8988T (cell line): ENCODE measurements around the gene S1PR1.
"Not testable (repeated sequence)": the region's sequence is repeated elsewhere in the genome, so short reads cannot be mapped to it uniquely, and the experiment has no call there.

Experiments
- DNase-seq: peaks from one replicate; pipeline ENCODE4 v3.0.0; 2011

Gene S1PR1

GRCh38 chr1:101220906-101221305 lies 15.9 kb upstream of the S1PR1 start:
- DNase-seq, result no peak

- DNase-seq, result no peak
These were observed 14.8 kb upstream of the S1PR1 start for GRCh38 chr1:101221945-101222429.

GRCh38 chr1:101227837-101228236 lies 9.0 kb upstream of the S1PR1 start:
- DNase-seq, result no peak

- DNase-seq, result no peak
These were observed 8.2 kb upstream of the S1PR1 start for GRCh38 chr1:101228424-101229134.

GRCh38 chr1:101232182-101232581 lies 4.6 kb upstream of the S1PR1 start:
- DNase-seq, result not testable (repeated sequence)

- no peak for DNase-seq
These were observed 3.3 kb upstream of the S1PR1 start for GRCh38 chr1:101233495-101233894.

- DNase-seq, result no peak
These were observed 1.6 kb upstream of the S1PR1 start for GRCh38 chr1:101235216-101235695.

GRCh38 chr1:101235696-101236515 lies 913 bp upstream of the S1PR1 start:
- no peak for DNase-seq

- no peak for DNase-seq
These were observed 514 bp downstream of the S1PR1 start for GRCh38 chr1:101237229-101237837.

GRCh38 chr1:101238031-101238628 lies 1.3 kb downstream of the S1PR1 start:
- no peak for DNase-seq

- DNase-seq, result peak; percentile 18
These were observed 1.9 kb downstream of the S1PR1 start for GRCh38 chr1:101238681-101239094.

- DNase-seq, result no peak
These were observed 2.5 kb downstream of the S1PR1 start for GRCh38 chr1:101239095-101240040.

GRCh38 chr1:101240041-101240430 lies 3.2 kb downstream of the S1PR1 start:
- no peak for DNase-seq

GRCh38 chr1:101241485-101242225 lies 4.8 kb downstream of the S1PR1 start:
- no peak for DNase-seq

- no peak for DNase-seq
These were observed 5.7 kb downstream of the S1PR1 start for GRCh38 chr1:101242324-101243050.

GRCh38 chr1:101243751-101244150 lies 6.9 kb downstream of the S1PR1 start:
- no peak for DNase-seq

- no peak for DNase-seq
These were observed 8.0 kb downstream of the S1PR1 start for GRCh38 chr1:101244842-101245241.

- no peak for DNase-seq
These were observed 8.6 kb downstream of the S1PR1 start for GRCh38 chr1:101245246-101245927.

GRCh38 chr1:101247404-101248287 lies 10.8 kb downstream of the S1PR1 start:
- no peak for DNase-seq
